Nephron (organoid): Measurements from ENCODE around the gene TTBK1.

Source experiments
- H3K27ac Mint-ChIP-seq, 3 experiments: 2 replicates each; pipeline ENCODE4 v1.8.0; 2020; ENCODE audit warnings: mixed read lengths in 3 of 3, mild to moderate bottlenecking in 2 of 3, moderate library complexity in 1 of 3
- H3K27me3 Mint-ChIP-seq: 2 replicates; pipeline ENCODE4 v1.8.0; 2021; ENCODE audit warnings: low read depth, mild to moderate bottlenecking, moderate library complexity, mixed read lengths
- H3K36me3 Mint-ChIP-seq: 2 replicates; pipeline ENCODE4 v1.8.0; 2020; ENCODE audit warnings: low read depth, mixed read lengths
- H3K4me1 Mint-ChIP-seq: 2 replicates; pipeline ENCODE4 v1.8.0; 2020; ENCODE audit warnings: mixed read lengths
- H3K4me3 Mint-ChIP-seq, 3 experiments: 2 replicates each; pipeline ENCODE4 v1.8.0; 2020; ENCODE audit warnings: mild to moderate bottlenecking in 3 of 3, mixed read lengths in 3 of 3, moderate library complexity in 2 of 3
- H3K9me3 Mint-ChIP-seq: 2 replicates; pipeline ENCODE4 v1.8.0; 2020; ENCODE audit warnings: mixed read lengths
- TF ChIP-seq, protein P1 (sequence below), 3 experiments: fragments of 200-600 bp; sonication (generic); IDR thresholded peaks; one replicate each; pipeline ENCODE4 v1.5.0; 2021; ENCODE audit warnings: antibody characterized with exemption in 3 of 3; ENCODE audit not compliant: unreplicated experiment in 3 of 3

The TTBK1 gene

DNA sequence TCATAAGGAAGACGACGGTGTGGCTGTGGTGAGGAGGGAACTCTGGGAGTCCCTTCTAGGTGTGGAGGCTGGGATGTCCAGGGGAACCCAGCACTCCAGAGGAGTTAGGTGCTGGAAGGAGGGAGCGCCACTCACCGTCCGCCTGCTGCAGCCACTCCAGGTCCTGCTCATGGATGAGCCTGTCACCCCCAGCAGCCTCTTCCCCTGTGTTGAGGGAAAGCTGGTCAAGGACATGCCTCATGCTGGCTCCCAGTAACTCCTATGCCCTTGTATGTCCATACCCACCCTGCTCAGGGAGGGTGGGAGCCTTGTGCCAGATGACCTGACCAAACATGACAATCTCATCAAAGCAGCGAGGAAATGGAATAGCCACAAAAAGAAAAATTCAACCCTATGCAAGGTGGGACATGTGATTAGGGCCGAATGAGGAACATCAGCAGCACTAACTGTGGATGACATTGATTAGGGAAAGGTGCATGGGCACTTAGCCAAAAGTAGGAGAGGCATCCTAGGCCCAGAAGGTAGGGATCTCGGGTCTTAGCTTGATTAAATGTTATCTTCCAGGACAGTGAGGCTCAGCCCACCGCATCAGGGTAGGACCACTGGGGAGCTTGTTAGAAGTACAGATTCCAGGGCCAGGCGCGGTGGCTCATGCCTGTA is 17.0 kb upstream of the TTBK1 start:
- H3K27ac Mint-ChIP-seq = no peak overlapping the region
- peak overlapping the region; percentile 17 to 53 (median 45) for H3K4me3 Mint-ChIP-seq
- H3K4me1 Mint-ChIP-seq = peaks cover 5% of the 10 kb centered on the region
- H3K27me3 Mint-ChIP-seq = peaks cover 8% of the 10 kb centered on the region
- TF ChIP-seq, protein P1, sequence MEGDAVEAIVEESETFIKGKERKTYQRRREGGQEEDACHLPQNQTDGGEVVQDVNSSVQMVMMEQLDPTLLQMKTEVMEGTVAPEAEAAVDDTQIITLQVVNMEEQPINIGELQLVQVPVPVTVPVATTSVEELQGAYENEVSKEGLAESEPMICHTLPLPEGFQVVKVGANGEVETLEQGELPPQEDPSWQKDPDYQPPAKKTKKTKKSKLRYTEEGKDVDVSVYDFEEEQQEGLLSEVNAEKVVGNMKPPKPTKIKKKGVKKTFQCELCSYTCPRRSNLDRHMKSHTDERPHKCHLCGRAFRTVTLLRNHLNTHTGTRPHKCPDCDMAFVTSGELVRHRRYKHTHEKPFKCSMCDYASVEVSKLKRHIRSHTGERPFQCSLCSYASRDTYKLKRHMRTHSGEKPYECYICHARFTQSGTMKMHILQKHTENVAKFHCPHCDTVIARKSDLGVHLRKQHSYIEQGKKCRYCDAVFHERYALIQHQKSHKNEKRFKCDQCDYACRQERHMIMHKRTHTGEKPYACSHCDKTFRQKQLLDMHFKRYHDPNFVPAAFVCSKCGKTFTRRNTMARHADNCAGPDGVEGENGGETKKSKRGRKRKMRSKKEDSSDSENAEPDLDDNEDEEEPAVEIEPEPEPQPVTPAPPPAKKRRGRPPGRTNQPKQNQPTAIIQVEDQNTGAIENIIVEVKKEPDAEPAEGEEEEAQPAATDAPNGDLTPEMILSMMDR (IDR thresholded peaks at IDR 0.05; ENCODE audit: unreplicated experiment in 3 of 3) = no peak
- no peaks in the 10 kb centered on the region for H3K9me3 Mint-ChIP-seq
- peaks cover 20% of the 10 kb centered on the region for H3K36me3 Mint-ChIP-seq

DNA sequence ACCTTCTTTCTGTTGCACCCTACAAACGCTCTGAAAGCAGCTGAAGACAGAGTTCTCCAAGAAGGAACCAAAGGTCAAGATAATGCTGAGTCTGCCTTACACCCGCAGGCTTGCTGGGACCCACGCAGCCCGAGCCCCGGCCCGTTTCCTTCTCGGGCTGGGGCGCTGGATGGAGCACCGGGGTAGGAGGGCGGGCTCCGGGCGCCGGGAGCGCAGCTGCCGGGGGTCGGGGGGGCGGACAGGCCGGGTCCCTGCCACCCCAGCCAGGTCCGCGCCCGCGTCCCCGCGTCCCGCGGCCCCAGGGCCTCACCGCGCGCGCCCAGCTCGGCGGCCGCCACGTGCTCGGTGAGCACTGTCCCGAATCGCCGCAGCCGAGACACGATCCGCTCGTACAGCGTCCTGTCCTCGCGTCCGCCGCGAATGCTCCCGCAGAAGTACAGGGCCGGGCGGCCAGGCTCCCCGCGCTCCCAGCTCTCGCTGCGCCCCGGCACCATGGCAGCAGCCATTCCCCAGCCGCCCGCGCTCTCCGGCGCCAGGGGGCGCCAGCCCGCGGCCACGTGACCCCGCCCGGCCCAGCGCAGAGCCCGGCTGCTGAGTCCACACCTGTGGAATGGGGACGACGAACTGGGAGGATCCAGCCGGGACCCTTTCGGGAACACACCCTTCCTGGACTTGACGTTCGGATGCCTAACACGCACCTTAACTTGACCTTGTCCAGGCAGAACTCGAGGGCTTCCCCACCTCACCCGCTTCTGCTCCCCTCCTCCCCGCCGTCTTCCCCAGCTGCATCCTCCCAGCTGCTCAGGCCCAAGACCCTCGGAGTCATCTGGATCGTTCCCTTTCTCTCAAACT is 14.1 kb upstream of the TTBK1 start, which contains the start of gene DNPH1:
Gene DNPH1, minus strand, starts transcription at position 531 of the 852 bp plus-strand sequence. Its CDS starts 25 bp downstream, at position 506.
- Mint-ChIP-seq H3K36me3 (peaks cover 14% of the 10 kb centered on the region), H3K27ac (peak within 1 kb of the TSS in 2 of 3 experiments; percentile 71 to 84), H3K4me3 (peak within 1 kb of the TSS; percentile 85 to 89 (median 87)), H3K4me1 (peaks cover 5% of the 10 kb centered on the region), H3K27me3 (peaks cover 27% of the 10 kb centered on the region), H3K9me3 (no peaks in the 10 kb centered on the region)
- TF ChIP-seq, protein P1 (IDR thresholded peaks at IDR 0.05; ENCODE audit: unreplicated experiment in 3 of 3) = peak; percentile 91 to 96 (median 95)

- TF ChIP-seq, protein P1 (IDR thresholded peaks at IDR 0.05; ENCODE audit: unreplicated experiment in 3 of 3) = no peak
- H3K4me1 Mint-ChIP-seq = peaks cover 5% of the 10 kb centered on the region
- H3K4me3 Mint-ChIP-seq = peak overlapping the region; percentile 85 to 89 (median 87)
- peaks cover 10% of the 10 kb centered on the region for H3K36me3 Mint-ChIP-seq
- H3K9me3 Mint-ChIP-seq = no peaks in the 10 kb centered on the region
- H3K27me3 Mint-ChIP-seq = peaks cover 31% of the 10 kb centered on the region
- peak overlapping the region in 2 of 3 experiments; percentile 71 to 84 for H3K27ac Mint-ChIP-seq
These were observed 13.3 kb upstream of the TTBK1 start for GRCh38 chr6:43229803-43230620.

DNA sequence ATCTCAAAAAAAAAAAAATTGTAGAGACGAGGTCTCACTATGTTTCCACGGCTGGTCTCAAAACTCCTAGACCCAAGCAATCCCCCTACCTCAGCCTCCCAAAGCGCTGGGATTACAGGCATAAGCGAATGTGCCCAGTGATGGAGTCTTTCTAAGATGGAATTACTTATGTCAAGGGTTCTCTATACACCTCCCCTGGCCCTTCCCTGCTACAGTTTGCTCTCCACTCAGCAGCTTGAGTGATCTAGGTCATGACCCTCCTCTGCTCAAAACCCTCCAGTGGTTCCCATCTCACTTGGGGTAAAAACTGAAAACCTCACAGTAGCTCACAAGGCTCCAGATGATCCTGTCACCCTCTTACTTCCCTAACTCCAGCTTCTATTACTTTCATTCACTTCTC is 12.2 kb upstream of the TTBK1 start:
- no peaks in the 10 kb centered on the region for H3K9me3 Mint-ChIP-seq
- peaks cover 5% of the 10 kb centered on the region for H3K4me1 Mint-ChIP-seq
- H3K27me3 Mint-ChIP-seq = peaks cover 37% of the 10 kb centered on the region
- peak overlapping the region; percentile 51 to 62 (median 61) for H3K4me3 Mint-ChIP-seq
- TF ChIP-seq, protein P1 (IDR thresholded peaks at IDR 0.05; ENCODE audit: unreplicated experiment in 3 of 3) = no peak
- peaks cover 6% of the 10 kb centered on the region for H3K36me3 Mint-ChIP-seq
- no peak overlapping the region for H3K27ac Mint-ChIP-seq

GRCh38 chr6:43231735-43232450 is 11.4 kb upstream of the TTBK1 start:
- Mint-ChIP-seq H3K27me3 (peaks cover 45% of the 10 kb centered on the region), H3K27ac (peak overlapping the region in 1 of 3 experiments; percentile 21), H3K4me3 (peak overlapping the region; percentile 51 to 62 (median 61)), H3K36me3 (no peaks in the 10 kb centered on the region), H3K9me3 (no peaks in the 10 kb centered on the region), H3K4me1 (peaks cover 5% of the 10 kb centered on the region)
- TF ChIP-seq, protein P1 (IDR thresholded peaks at IDR 0.05; ENCODE audit: unreplicated experiment in 3 of 3) = no peak
